GM04504 (cell line): ENCODE measurements around the gene SHISAL1.
"Not testable (repeated sequence)": the region's sequence is repeated elsewhere in the genome, so short reads cannot be mapped to it uniquely, and the experiment has no call there.

ENCODE experiments used
- DNase-seq: peaks from one replicate; pipeline ENCODE4 v3.0.0-alpha.2; 2012; ENCODE audit warnings: low read depth

SHISAL1 gene

GRCh38 chr22:44260216-44261035 lies 52.3 kb downstream of the SHISAL1 start:
- no peak for DNase-seq

- no peak for DNase-seq
Observed at GRCh38 chr22:44259366-44260215, 53.2 kb downstream of the SHISAL1 start.

GRCh38 chr22:44256556-44257485 lies 55.9 kb downstream of the SHISAL1 start:
- no peak for DNase-seq

GRCh38 chr22:44256085-44256484 lies 56.7 kb downstream of the SHISAL1 start:
- no peak for DNase-seq

- no peak for DNase-seq
Observed at GRCh38 chr22:44254811-44255210, 57.9 kb downstream of the SHISAL1 start.

GRCh38 chr22:44249376-44250147 lies 63.2 kb downstream of the SHISAL1 start:
- DNase-seq: no peak

GRCh38 chr22:44248926-44249325 lies 63.8 kb downstream of the SHISAL1 start:
- no peak for DNase-seq

GRCh38 chr22:44247923-44248892 lies 64.5 kb downstream of the SHISAL1 start:
- DNase-seq: no peak

GRCh38 chr22:44247346-44247745 lies 65.4 kb downstream of the SHISAL1 start:
- DNase-seq: no peak

GRCh38 chr22:44246615-44247326 lies 66.0 kb downstream of the SHISAL1 start:
- no peak for DNase-seq

- no peak for DNase-seq
Observed at GRCh38 chr22:44245867-44246266, 66.9 kb downstream of the SHISAL1 start.

- DNase-seq: no peak
Observed at GRCh38 chr22:44245438-44245837, 67.3 kb downstream of the SHISAL1 start.

GRCh38 chr22:44244265-44244822 lies 68.4 kb downstream of the SHISAL1 start:
- no peak for DNase-seq

- DNase-seq: no peak
Observed at GRCh38 chr22:44243761-44244160, 69.0 kb downstream of the SHISAL1 start.

- DNase-seq: no peak
Observed at GRCh38 chr22:44242946-44243724, 69.6 kb downstream of the SHISAL1 start.

GRCh38 chr22:44241121-44241520 lies 71.6 kb downstream of the SHISAL1 start:
- DNase-seq: not testable (repeated sequence)

- no peak for DNase-seq
Observed at GRCh38 chr22:44237290-44237689, 75.5 kb downstream of the SHISAL1 start.

GRCh38 chr22:44234372-44234771 lies 78.4 kb downstream of the SHISAL1 start:
- not testable (repeated sequence) for DNase-seq
